ENCODE data around the gene SVOP. TPM values are rescaled to one million over a fixed set of nuclear protein-coding genes. Genes with fewer than 3 reads are reported as not detected.

SVOP gene
- total and polyA plus RNA-seq, 2 donors (not counting 1 experiment from before 2014, with no cell fraction given): not detected

GRCh38 chr12:108899145-108899544 is 121.7 kb downstream of the SVOP start:
- peaks cover 23% of the 10 kb centered on the region for H3K27me3 Mint-ChIP-seq
- intact Hi-C loops (cut with micrococcal nuclease): no loop called here
- peaks cover under 1 to 4% of the 10 kb centered on the region in 2 donors for H3K4me1 ChIP-seq (ENCODE audit: control insufficient read depth in 2 of 2, insufficient read depth in 2 of 2, low read length in 2 of 2)
- no peak for ATAC-seq (ENCODE audit: low read depth)
- WGBS (ENCODE audit: insufficient coverage): 82% methylated on average over 5 of the region's 5 CpGs
- TF ChIP-seq EZH2 (IDR thresholded peaks at IDR 0.05; ENCODE audit: borderline replicate concordance, insufficient read depth, low read depth, low read length, poor library complexity, severe bottlenecking): no peak
- TF ChIP-seq CTCF (IDR thresholded peaks at IDR 0.05): no peak
- no peak overlapping the region for H3K4me3 Mint-ChIP-seq
- POLR2A ChIA-PET: no interaction called here
- H3K36me3 ChIP-seq (replicated peaks in 1 of 2; ENCODE audit: control extremely low read depth in 1 of 2, control insufficient read depth in 1 of 2, extremely low read depth in 1 of 2, insufficient read depth in 2 of 2, low read length in 1 of 2): no peaks in the 10 kb centered on the region
- DNase-seq: no peak
- H3K27ac Mint-ChIP-seq: no peak overlapping the region
- CTCF ChIA-PET: interaction anchor here (0.7 kb wide), 1 partner anchor 15 kb away, joined by 5 read pairs; no protein-coding TSS in a partner anchor
- H3K79me2 ChIP-seq (ENCODE audit: control insufficient read depth, insufficient read depth, low read length): no peaks in the 10 kb centered on the region
- H3K4me1 Mint-ChIP-seq: peaks cover 8% of the 10 kb centered on the region
- H3K27ac ChIP-seq (ENCODE audit: low read length in 2 of 2): no peak overlapping the region
- H3K9me3 Mint-ChIP-seq (ENCODE audit: insufficient read depth): no peaks in the 10 kb centered on the region
- no peaks in the 10 kb centered on the region for H3K9me3 ChIP-seq (ENCODE audit: control extremely low read depth in 1 of 3, control insufficient read depth in 2 of 3, insufficient read depth in 1 of 3, low read length in 2 of 3)
- H2AFZ ChIP-seq (ENCODE audit: insufficient read depth, low read depth, low read length, poor library complexity, severe bottlenecking): no peak overlapping the region
- H3K27me3 ChIP-seq (replicated peaks in 1 of 4; ENCODE audit: control extremely low read depth in 1 of 4, control insufficient read depth in 3 of 4, insufficient read depth in 4 of 4, low read length in 3 of 4): peaks cover 0 to 23% (median 2%) of the 10 kb centered on the region in 4 experiments
- H3K9ac ChIP-seq (ENCODE audit: low read length): no peak overlapping the region
- no peaks in the 10 kb centered on the region for H4K20me1 ChIP-seq (ENCODE audit: control insufficient read depth, insufficient read depth, low read length, poor library complexity, severe bottlenecking)
- H3K4me3 ChIP-seq (ENCODE audit: control extremely low read depth in 1 of 5, extremely low read depth in 1 of 5, insufficient read depth in 1 of 5, low read depth in 2 of 5, low read length in 4 of 5): no peak overlapping the region
- H3K4me2 ChIP-seq (replicated peaks; ENCODE audit: low read depth, low read length, poor library complexity, severe bottlenecking): no peak overlapping the region

DNA sequence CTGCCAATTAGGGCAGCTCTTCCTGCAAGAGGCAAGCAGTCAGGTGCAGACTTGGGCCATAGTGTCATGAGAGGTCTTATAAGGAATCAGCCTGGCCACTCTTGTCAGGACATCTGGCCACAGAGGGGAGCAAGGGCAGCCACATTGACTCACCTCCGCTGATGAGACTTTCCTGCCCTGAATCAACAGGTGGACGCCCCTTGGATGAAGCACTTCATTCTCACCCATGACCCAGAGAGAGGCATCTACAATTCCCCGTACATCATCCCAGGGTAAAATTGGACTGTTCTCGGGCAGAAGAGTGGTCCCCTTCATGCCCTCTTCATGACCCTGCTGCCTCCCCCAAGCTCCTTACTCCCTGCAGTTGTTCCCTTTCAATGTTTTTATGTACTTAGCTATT is 124.1 kb downstream of the SVOP start:
- Histone ChIP-seq H2AFZ (ENCODE audit: insufficient read depth, low read depth, low read length, poor library complexity, severe bottlenecking) (no peak overlapping the region), H3K9ac (ENCODE audit: low read length) (no peak overlapping the region), H4K20me1 (ENCODE audit: control insufficient read depth, insufficient read depth, low read length, poor library complexity, severe bottlenecking) (no peaks in the 10 kb centered on the region), H3K4me3 (ENCODE audit: control extremely low read depth in 1 of 5, extremely low read depth in 1 of 5, insufficient read depth in 1 of 5, low read depth in 2 of 5, low read length in 4 of 5) (no peak overlapping the region), H3K27ac (ENCODE audit: low read length in 2 of 2) (no peak overlapping the region), H3K79me2 (ENCODE audit: control insufficient read depth, insufficient read depth, low read length) (no peaks in the 10 kb centered on the region), H3K9me3 (ENCODE audit: control extremely low read depth in 1 of 3, control insufficient read depth in 2 of 3, insufficient read depth in 1 of 3, low read length in 2 of 3) (no peaks in the 10 kb centered on the region), H3K4me2 (replicated peaks; ENCODE audit: low read depth, low read length, poor library complexity, severe bottlenecking) (no peak overlapping the region), H3K36me3 (replicated peaks in 1 of 2; ENCODE audit: control extremely low read depth in 1 of 2, control insufficient read depth in 1 of 2, extremely low read depth in 1 of 2, insufficient read depth in 2 of 2, low read length in 1 of 2) (no peaks in the 10 kb centered on the region), H3K4me1 (ENCODE audit: control insufficient read depth in 2 of 2, insufficient read depth in 2 of 2, low read length in 2 of 2) (no peaks in the 10 kb centered on the region), H3K27me3 (replicated peaks in 1 of 4; ENCODE audit: control extremely low read depth in 1 of 4, control insufficient read depth in 3 of 4, insufficient read depth in 4 of 4, low read length in 3 of 4) (peaks cover 0 to 20% (median 2%) of the 10 kb centered on the region in 4 experiments)
- POLR2A ChIA-PET: no interaction called here
- Mint-ChIP-seq H3K4me3 (no peak overlapping the region), H3K27me3 (peaks cover 23% of the 10 kb centered on the region), H3K27ac (no peak overlapping the region), H3K9me3 (ENCODE audit: insufficient read depth) (no peaks in the 10 kb centered on the region), H3K4me1 (no peaks in the 10 kb centered on the region)
- 93% methylated on average over 3 of the region's 4 CpGs for WGBS (ENCODE audit: insufficient coverage)
- DNase-seq: no peak
- CTCF ChIA-PET: no interaction called here
- TF ChIP-seq EZH2 (IDR thresholded peaks at IDR 0.05; ENCODE audit: borderline replicate concordance, insufficient read depth, low read depth, low read length, poor library complexity, severe bottlenecking) (no peak), CTCF (IDR thresholded peaks at IDR 0.05) (no peak)
- intact Hi-C loops (cut with micrococcal nuclease): no loop called here
- no peak for ATAC-seq (ENCODE audit: low read depth)

All from B cell (primary cell).